ENCODE results near the gene ADO. TPM values are rescaled to one million over a fixed set of nuclear protein-coding genes. Genes with fewer than 3 reads are reported as not detected.

ADO gene
- total and polyA plus RNA-seq, 2 of the 13 experiments (the other 11 are each of a cell fraction or from before 2014, with no cell fraction given): 8.9 to 15.9 TPM

- TF ChIP-seq ZBTB40 (IDR thresholded peaks at IDR 0.05) (no peak), ZBTB40 (CRISPR knock-in tag; IDR thresholded peaks at IDR 0.05) (no peak), MIXL1 (CRISPR knock-in tag; IDR thresholded peaks at IDR 0.05) (no peak), ZNF263 (CRISPR knock-in tag; IDR thresholded peaks at IDR 0.05) (no peak), ZNF878 (CRISPR knock-in tag; IDR thresholded peaks at IDR 0.05) (no peak), NFYB (CRISPR knock-in tag; IDR thresholded peaks at IDR 0.05) (no peak), MYNN (CRISPR knock-in tag; IDR thresholded peaks at IDR 0.05; ENCODE audit: low read depth) (no peak), SP1 (IDR thresholded peaks at IDR 0.05) (no peak), SP1 (CRISPR knock-in tag; IDR thresholded peaks at IDR 0.05) (no peak)
- TF ChIP-seq, protein P1, sequence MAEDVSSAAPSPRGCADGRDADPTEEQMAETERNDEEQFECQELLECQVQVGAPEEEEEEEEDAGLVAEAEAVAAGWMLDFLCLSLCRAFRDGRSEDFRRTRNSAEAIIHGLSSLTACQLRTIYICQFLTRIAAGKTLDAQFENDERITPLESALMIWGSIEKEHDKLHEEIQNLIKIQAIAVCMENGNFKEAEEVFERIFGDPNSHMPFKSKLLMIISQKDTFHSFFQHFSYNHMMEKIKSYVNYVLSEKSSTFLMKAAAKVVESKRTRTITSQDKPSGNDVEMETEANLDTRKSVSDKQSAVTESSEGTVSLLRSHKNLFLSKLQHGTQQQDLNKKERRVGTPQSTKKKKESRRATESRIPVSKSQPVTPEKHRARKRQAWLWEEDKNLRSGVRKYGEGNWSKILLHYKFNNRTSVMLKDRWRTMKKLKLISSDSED (CRISPR knock-in tag; IDR thresholded peaks at IDR 0.05): no peak
- TF ChIP-seq, protein P2, sequence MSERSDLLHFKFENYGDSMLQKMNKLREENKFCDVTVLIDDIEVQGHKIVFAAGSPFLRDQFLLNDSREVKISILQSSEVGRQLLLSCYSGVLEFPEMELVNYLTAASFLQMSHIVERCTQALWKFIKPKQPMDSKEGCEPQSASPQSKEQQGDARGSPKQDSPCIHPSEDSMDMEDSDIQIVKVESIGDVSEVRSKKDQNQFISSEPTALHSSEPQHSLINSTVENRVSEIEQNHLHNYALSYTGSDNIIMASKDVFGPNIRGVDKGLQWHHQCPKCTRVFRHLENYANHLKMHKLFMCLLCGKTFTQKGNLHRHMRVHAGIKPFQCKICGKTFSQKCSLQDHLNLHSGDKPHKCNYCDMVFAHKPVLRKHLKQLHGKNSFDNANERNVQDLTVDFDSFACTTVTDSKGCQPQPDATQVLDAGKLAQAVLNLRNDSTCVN (CRISPR knock-in tag; IDR thresholded peaks at IDR 0.05; ENCODE audit: borderline replicate concordance): no peak
- TF ChIP-seq, protein P3, sequence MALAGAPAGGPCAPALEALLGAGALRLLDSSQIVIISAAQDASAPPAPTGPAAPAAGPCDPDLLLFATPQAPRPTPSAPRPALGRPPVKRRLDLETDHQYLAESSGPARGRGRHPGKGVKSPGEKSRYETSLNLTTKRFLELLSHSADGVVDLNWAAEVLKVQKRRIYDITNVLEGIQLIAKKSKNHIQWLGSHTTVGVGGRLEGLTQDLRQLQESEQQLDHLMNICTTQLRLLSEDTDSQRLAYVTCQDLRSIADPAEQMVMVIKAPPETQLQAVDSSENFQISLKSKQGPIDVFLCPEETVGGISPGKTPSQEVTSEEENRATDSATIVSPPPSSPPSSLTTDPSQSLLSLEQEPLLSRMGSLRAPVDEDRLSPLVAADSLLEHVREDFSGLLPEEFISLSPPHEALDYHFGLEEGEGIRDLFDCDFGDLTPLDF (CRISPR knock-in tag; IDR thresholded peaks at IDR 0.05): no peak
Measured at GRCh38 chr10:62772186-62772974, 32.1 kb upstream of the ADO start (continued).
